Lower leg skin (tissue), 3 donors: ENCODE data around the gene CCL26.

Experiments used
- CTCF ChIP-seq, 3 donors: fragments of 450-650 bp; IDR thresholded peaks; one replicate each; pipeline ENCODE4 v1.5.1; 2016; ENCODE audit warnings: antibody characterized with exemption in 3 of 3, mild to moderate bottlenecking in 3 of 3, moderate library complexity in 2 of 3
- POLR2A ChIP-seq, 2 donors: fragments of 450-650 bp; IDR thresholded peaks; one replicate each; pipeline ENCODE4 v1.6.1; 2016 to 2017; ENCODE audit warnings: antibody characterized with exemption in 2 of 2, mild to moderate bottlenecking in 1 of 2, moderate library complexity in 1 of 2

GRCh38 chr7:75719626-75720025 lies 52.4 kb downstream of the CCL26 start:
- no peak for TF ChIP-seq CTCF (IDR thresholded peaks at IDR 0.05)
- TF ChIP-seq POLR2A (IDR thresholded peaks at IDR 0.05): no peak
